ENCODE results near the gene PMEL. TPM values are rescaled to one million over a fixed set of nuclear protein-coding genes. Genes with fewer than 3 reads are reported as not detected.

Gene PMEL
- total RNA-seq, 1 experiment from 2014 or later, result 2.0 TPM

DNA sequence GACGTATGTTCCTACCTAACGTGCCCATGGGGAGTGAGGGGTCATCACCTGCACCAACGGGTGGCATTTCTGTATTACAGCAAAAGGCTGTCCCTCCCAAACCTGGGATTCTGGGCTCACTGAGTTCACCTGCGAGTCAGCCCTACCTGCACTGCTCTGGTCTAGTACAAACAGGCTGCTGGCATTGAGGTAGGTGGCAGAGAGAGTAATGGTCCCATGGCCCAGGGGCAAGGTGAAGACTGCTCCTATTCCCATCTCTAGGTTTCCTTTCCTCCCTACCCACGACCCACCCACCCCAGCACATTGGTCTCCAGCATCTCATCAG is 31.7 kb upstream of the PMEL start:
- POLR2A ChIA-PET (ENCODE audit: unreplicated experiment), result interaction anchor here (0.5 to 1.5 kb wide), 7 partner anchors 9 to 1847 kb away, joined by 3 to 15 read pairs (median 5); partner anchors contain the start of genes CD63 and RAB5B

DNA sequence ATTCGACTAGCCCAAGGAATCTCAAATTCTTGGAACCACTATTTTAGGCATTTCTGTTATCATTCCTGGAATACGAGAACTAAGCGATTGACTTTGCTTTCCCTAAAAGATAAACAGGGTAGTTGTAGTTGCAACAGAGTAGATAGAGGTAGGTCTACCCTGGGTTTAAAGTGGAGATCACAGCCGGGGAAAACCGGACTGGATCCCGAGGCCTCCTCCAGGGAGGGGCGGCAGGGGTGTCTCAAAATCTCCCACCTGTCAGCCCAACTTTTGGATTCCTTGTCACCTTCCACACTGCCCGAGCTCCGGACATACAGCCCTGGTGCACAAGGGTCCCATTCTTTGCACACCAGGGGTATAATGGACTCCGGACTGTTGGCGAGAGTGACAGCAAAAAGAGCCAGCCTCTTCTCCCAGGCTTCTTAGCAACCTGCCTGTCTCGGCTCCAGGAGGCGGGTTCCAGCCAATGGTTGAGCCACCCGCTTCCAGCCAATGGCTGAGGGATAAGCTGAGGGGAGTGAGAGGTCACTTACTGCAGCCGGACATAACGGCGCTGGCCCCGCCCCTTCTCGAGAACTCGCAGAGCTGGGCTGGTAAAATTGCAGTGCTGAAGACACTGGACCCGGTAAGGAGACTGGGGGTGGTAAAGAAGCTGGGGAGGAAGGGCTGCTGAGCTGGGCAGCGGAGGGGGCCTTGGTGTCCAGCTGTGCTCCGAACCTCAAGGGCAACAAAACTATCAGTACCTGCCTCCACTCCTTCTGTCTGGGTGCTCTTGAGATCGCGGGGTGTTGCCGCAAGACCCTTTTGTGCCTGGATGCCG is 31.1 kb upstream of the PMEL start, which contains the start of gene SUOX:
Gene SUOX, plus strand, starts transcription at position 562 of the 820 bp plus-strand sequence. CDS start 4,946 bp downstream, outside the sequence.
- CTCF ChIA-PET, result interaction anchor here (0.5 to 3.5 kb wide), 9 partner anchors 10 to 258 kb away, joined by 3 to 29 read pairs (median 7); partner anchors contain the start of genes ORMDL2 and RAB5B
- DNase-seq (peak; percentile 98), ATAC-seq (peak; percentile 99)
- Histone ChIP-seq H3K27me3 (ENCODE audit: low read length) (no peaks in the 10 kb centered on the region), H3K79me2 (ENCODE audit: low read length) (peaks cover 12% of the 10 kb centered on the region), H3K4me1 (ENCODE audit: insufficient read depth, low read length) (peaks cover 5% of the 10 kb centered on the region; the same call in 1 of the 2 replicates), H3F3A (ENCODE audit: low read length, unreplicated experiment) (no peaks in the 10 kb centered on the region), H3K9ac (ENCODE audit: low read length) (peak within 1 kb of the TSS; percentile 73), H3K36me3 (ENCODE audit: low read depth, low read length) (peaks cover 9% of the 10 kb centered on the region; the same call in 1 of the 2 replicates), H3K4me2 (ENCODE audit: low read length) (peak within 1 kb of the TSS; percentile 93), H4K20me1 (ENCODE audit: low read length) (no peaks in the 10 kb centered on the region), H3K27ac (ENCODE audit: low read length) (0 out of 2 replicates have a peak within 1 kb of the TSS, but pooled peaks have one; percentile 5), H3K9me3 (ENCODE audit: low read length) (no peaks in the 10 kb centered on the region), H3K4me3 (ENCODE audit: low read length) (peak within 1 kb of the TSS; percentile 82), H2AFZ (ENCODE audit: low read length) (peak within 1 kb of the TSS; percentile 84), H3K9me2 (replicated peaks; ENCODE audit: low read length) (no peaks in the 10 kb centered on the region)
- intact Hi-C loops (cut with micrococcal nuclease), result loop anchor here (1.0 kb wide), 4 partner anchors 24 to 67 kb away; partner anchors contain the start of gene RPS26
- BruUV-seq (replicated peaks), result no TSS peak
- no peak for TF ChIP-seq EZH2 (IDR thresholded peaks at IDR 0.05; ENCODE audit: low read length, unreplicated experiment)
- TF ChIP-seq, protein P1, sequence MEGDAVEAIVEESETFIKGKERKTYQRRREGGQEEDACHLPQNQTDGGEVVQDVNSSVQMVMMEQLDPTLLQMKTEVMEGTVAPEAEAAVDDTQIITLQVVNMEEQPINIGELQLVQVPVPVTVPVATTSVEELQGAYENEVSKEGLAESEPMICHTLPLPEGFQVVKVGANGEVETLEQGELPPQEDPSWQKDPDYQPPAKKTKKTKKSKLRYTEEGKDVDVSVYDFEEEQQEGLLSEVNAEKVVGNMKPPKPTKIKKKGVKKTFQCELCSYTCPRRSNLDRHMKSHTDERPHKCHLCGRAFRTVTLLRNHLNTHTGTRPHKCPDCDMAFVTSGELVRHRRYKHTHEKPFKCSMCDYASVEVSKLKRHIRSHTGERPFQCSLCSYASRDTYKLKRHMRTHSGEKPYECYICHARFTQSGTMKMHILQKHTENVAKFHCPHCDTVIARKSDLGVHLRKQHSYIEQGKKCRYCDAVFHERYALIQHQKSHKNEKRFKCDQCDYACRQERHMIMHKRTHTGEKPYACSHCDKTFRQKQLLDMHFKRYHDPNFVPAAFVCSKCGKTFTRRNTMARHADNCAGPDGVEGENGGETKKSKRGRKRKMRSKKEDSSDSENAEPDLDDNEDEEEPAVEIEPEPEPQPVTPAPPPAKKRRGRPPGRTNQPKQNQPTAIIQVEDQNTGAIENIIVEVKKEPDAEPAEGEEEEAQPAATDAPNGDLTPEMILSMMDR (conservative IDR thresholded peaks at IDR 0.05; ENCODE audit: low read depth, low read length), result no peak
- TF ChIP-seq EZH2phosphoT487 (IDR thresholded peaks at IDR 0.05; ENCODE audit: borderline replicate concordance, low read length), result no peak
- POLR2A ChIA-PET (ENCODE audit: unreplicated experiment), result interaction anchor here (0.5 to 1.5 kb wide), 7 partner anchors 10 to 1848 kb away, joined by 3 to 15 read pairs (median 5); partner anchors contain the start of genes CD63 and RAB5B

More for the DNA sequence above, 31.7 kb upstream of the PMEL start:
- CTCF ChIA-PET, result interaction anchor here (0.5 to 3.5 kb wide), 6 partner anchors 23 to 259 kb away, joined by 3 to 29 read pairs (median 6); partner anchors contain the start of genes ORMDL2 and RAB5B
- TF ChIP-seq, protein P1 (conservative IDR thresholded peaks at IDR 0.05; ENCODE audit: low read depth, low read length), result no peak
- TF ChIP-seq EZH2phosphoT487 (IDR thresholded peaks at IDR 0.05; ENCODE audit: borderline replicate concordance, low read length) (no peak), EZH2 (IDR thresholded peaks at IDR 0.05; ENCODE audit: low read length, unreplicated experiment) (no peak)
- Histone ChIP-seq H3K4me2 (ENCODE audit: low read length) (peak overlapping the region; percentile 93), H3K9ac (ENCODE audit: low read length) (peak overlapping the region; percentile 73), H3K9me2 (replicated peaks; ENCODE audit: low read length) (no peaks in the 10 kb centered on the region), H3K27ac (ENCODE audit: low read length) (no peak overlapping the region), H3K79me2 (ENCODE audit: low read length) (peaks cover 12% of the 10 kb centered on the region), H3K27me3 (ENCODE audit: low read length) (no peaks in the 10 kb centered on the region), H3F3A (ENCODE audit: low read length, unreplicated experiment) (no peaks in the 10 kb centered on the region), H2AFZ (ENCODE audit: low read length) (peak overlapping the region; percentile 84), H3K36me3 (ENCODE audit: low read depth, low read length) (peaks cover 4% of the 10 kb centered on the region; the same call in 1 of the 2 replicates), H3K4me1 (ENCODE audit: insufficient read depth, low read length) (peaks cover 5% of the 10 kb centered on the region; the same call in 1 of the 2 replicates), H3K4me3 (ENCODE audit: low read length) (peak overlapping the region; percentile 82), H4K20me1 (ENCODE audit: low read length) (no peaks in the 10 kb centered on the region), H3K9me3 (ENCODE audit: low read length) (no peaks in the 10 kb centered on the region)
- DNase-seq (peak; percentile 14), ATAC-seq (peak; percentile 34)
- intact Hi-C loops (cut with micrococcal nuclease), result loop anchor here (1.0 kb wide), 2 partner anchors 44 to 67 kb away; partner anchors contain the start of gene RPS26
- BruUV-seq (replicated peaks), result TSS peak; percentile 21

Data from PC-3 (cell line).